ENCODE results near the gene DCLRE1B.

DNA sequence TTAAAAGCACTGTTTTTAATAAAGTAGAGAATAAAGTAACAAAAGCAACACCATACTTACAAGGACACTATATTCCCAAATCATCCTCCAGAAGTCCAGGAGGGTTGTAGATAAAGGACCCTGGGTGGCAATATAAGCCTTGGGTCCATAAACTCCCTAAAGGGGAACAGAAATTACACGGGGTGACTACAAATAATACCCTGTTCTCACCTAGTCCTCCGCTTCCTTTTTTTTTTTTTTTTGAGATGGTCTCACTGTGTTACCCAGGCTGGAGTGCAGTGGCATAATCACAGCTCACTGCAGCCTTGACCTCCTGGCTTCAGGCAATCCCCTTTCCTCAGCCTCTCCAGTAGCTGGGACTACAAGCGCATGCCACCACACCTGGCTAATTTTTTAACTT, 46.7 kb upstream of the DCLRE1B start:
- TF ChIP-seq ZNF302 (tag by site-specific recombination; IDR thresholded peaks at IDR 0.05; ENCODE audit: low read depth), result no peak
- TF ChIP-seq KLF16 (tag by site-specific recombination; IDR thresholded peaks at IDR 0.05), result no peak
- TF ChIP-seq, protein P1, sequence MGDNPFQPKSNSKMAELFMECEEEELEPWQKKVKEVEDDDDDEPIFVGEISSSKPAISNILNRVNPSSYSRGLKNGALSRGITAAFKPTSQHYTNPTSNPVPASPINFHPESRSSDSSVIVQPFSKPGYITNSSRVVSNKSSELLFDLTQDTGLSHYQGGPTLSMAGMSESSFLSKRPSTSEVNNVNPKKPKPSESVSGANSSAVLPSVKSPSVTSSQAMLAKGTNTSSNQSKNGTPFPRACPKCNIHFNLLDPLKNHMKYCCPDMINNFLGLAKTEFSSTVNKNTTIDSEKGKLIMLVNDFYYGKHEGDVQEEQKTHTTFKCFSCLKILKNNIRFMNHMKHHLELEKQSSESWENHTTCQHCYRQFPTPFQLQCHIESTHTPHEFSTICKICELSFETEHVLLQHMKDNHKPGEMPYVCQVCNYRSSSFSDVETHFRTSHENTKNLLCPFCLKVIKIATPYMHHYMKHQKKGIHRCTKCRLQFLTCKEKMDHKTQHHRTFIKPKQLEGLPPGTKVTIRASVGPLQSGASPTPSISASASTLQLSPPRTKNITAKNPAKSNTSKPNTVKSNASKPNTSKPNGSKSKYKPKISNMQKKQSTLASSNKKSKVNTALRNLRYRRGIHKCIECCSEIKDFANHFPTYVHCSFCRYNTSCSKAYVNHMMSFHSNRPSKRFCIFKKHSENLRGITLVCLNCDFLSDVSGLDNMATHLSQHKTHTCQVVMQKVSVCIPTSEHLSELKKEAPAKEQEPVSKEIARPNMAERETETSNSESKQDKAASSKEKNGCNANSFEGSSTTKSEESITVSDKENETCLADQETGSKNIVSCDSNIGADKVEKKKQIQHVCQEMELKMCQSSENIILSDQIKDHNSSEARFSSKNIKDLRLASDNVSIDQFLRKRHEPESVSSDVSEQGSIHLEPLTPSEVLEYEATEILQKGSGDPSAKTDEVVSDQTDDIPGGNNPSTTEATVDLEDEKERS (tag by site-specific recombination; IDR thresholded peaks at IDR 0.05), result no peak
- TF ChIP-seq SETDB1 (IDR thresholded peaks at IDR 0.05; ENCODE audit: insufficient read length, low read length), result no peak
- TF ChIP-seq, protein P2, sequence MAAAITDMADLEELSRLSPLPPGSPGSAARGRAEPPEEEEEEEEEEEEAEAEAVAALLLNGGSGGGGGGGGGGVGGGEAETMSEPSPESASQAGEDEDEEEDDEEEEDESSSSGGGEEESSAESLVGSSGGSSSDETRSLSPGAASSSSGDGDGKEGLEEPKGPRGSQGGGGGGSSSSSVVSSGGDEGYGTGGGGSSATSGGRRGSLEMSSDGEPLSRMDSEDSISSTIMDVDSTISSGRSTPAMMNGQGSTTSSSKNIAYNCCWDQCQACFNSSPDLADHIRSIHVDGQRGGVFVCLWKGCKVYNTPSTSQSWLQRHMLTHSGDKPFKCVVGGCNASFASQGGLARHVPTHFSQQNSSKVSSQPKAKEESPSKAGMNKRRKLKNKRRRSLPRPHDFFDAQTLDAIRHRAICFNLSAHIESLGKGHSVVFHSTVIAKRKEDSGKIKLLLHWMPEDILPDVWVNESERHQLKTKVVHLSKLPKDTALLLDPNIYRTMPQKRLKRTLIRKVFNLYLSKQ (tag by site-specific recombination; IDR thresholded peaks at IDR 0.05; ENCODE audit: borderline replicate concordance), result no peak
- no peak for TF ChIP-seq ZNF670 (tag by site-specific recombination; IDR thresholded peaks at IDR 0.05; ENCODE audit: low read depth)
- TF ChIP-seq, protein P3, sequence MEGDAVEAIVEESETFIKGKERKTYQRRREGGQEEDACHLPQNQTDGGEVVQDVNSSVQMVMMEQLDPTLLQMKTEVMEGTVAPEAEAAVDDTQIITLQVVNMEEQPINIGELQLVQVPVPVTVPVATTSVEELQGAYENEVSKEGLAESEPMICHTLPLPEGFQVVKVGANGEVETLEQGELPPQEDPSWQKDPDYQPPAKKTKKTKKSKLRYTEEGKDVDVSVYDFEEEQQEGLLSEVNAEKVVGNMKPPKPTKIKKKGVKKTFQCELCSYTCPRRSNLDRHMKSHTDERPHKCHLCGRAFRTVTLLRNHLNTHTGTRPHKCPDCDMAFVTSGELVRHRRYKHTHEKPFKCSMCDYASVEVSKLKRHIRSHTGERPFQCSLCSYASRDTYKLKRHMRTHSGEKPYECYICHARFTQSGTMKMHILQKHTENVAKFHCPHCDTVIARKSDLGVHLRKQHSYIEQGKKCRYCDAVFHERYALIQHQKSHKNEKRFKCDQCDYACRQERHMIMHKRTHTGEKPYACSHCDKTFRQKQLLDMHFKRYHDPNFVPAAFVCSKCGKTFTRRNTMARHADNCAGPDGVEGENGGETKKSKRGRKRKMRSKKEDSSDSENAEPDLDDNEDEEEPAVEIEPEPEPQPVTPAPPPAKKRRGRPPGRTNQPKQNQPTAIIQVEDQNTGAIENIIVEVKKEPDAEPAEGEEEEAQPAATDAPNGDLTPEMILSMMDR (tag by site-specific recombination; IDR thresholded peaks at IDR 0.05), result no peak
- no peak for TF ChIP-seq ZFP37 (tag by site-specific recombination; IDR thresholded peaks at IDR 0.05)
- TF ChIP-seq, protein P4, sequence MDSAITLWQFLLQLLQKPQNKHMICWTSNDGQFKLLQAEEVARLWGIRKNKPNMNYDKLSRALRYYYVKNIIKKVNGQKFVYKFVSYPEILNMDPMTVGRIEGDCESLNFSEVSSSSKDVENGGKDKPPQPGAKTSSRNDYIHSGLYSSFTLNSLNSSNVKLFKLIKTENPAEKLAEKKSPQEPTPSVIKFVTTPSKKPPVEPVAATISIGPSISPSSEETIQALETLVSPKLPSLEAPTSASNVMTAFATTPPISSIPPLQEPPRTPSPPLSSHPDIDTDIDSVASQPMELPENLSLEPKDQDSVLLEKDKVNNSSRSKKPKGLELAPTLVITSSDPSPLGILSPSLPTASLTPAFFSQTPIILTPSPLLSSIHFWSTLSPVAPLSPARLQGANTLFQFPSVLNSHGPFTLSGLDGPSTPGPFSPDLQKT (IDR thresholded peaks at IDR 0.05; ENCODE audit: borderline replicate concordance, low read depth, low read length), result no peak
- no peak for TF ChIP-seq ZNF664 (tag by site-specific recombination; IDR thresholded peaks at IDR 0.05)
- TF ChIP-seq ZNF140 (tag by site-specific recombination; IDR thresholded peaks at IDR 0.05), result no peak

Data from HEK293 (cell line).